ENCODE measurements around the gene STRADA.

The STRADA gene

GRCh38 chr17:63701868-63702720 lies 39.5 kb downstream of the STRADA start:
- DNase-seq (ENCODE audit: extremely low read depth in 1 of 2, low read depth in 1 of 2), result peak in 1 of 2 donors; percentile 53

GRCh38 chr17:63701456-63701820 lies 40.2 kb downstream of the STRADA start:
- no peak for DNase-seq (ENCODE audit: extremely low read depth in 1 of 2, low read depth in 1 of 2)

GRCh38 chr17:63700528-63701455 lies 40.8 kb downstream of the STRADA start:
- no peak for DNase-seq (ENCODE audit: extremely low read depth in 1 of 2, low read depth in 1 of 2)

GRCh38 chr17:63699638-63700527 lies 41.7 kb downstream of the STRADA start, which contains the start of gene LIMD2:
Gene LIMD2, minus strand, starts transcription at chr17:63700125. Its CDS starts 827 bp downstream, at chr17:63699298.
- DNase-seq (ENCODE audit: extremely low read depth in 1 of 2, low read depth in 1 of 2), result peak; percentile 65 to 84

GRCh38 chr17:63698886-63699637 lies 42.5 kb downstream of the STRADA start:
- peak; percentile 68 to 76 for DNase-seq (ENCODE audit: extremely low read depth in 1 of 2, low read depth in 1 of 2)

- DNase-seq (ENCODE audit: extremely low read depth in 1 of 2, low read depth in 1 of 2), result no peak
These were observed 43.2 kb downstream of the STRADA start for GRCh38 chr17:63698381-63698885.

GRCh38 chr17:63697341-63698286 lies 44.0 kb downstream of the STRADA start:
- peak; percentile 69 to 70 for DNase-seq (ENCODE audit: extremely low read depth in 1 of 2, low read depth in 1 of 2)

- DNase-seq (ENCODE audit: extremely low read depth in 1 of 2, low read depth in 1 of 2), result no peak
These were observed 45.1 kb downstream of the STRADA start for GRCh38 chr17:63696381-63696961.

- no peak for DNase-seq (ENCODE audit: extremely low read depth in 1 of 2, low read depth in 1 of 2)
These were observed 45.7 kb downstream of the STRADA start for GRCh38 chr17:63695889-63696288.

GRCh38 chr17:63694950-63695773 lies 46.4 kb downstream of the STRADA start:
- no peak for DNase-seq (ENCODE audit: extremely low read depth in 1 of 2, low read depth in 1 of 2)

- DNase-seq (ENCODE audit: extremely low read depth in 1 of 2, low read depth in 1 of 2), result no peak
These were observed 47.2 kb downstream of the STRADA start for GRCh38 chr17:63694229-63694949.

- no peak for DNase-seq (ENCODE audit: extremely low read depth in 1 of 2, low read depth in 1 of 2)
These were observed 48.0 kb downstream of the STRADA start for GRCh38 chr17:63693411-63694113.

GRCh38 chr17:63692195-63692816 lies 49.3 kb downstream of the STRADA start:
- DNase-seq (ENCODE audit: extremely low read depth in 1 of 2, low read depth in 1 of 2), result no peak

- no peak for DNase-seq (ENCODE audit: extremely low read depth in 1 of 2, low read depth in 1 of 2)
These were observed 52.1 kb downstream of the STRADA start for GRCh38 chr17:63689479-63689878.

GRCh38 chr17:63688396-63689020 lies 53.1 kb downstream of the STRADA start:
- no peak for DNase-seq (ENCODE audit: extremely low read depth in 1 of 2, low read depth in 1 of 2)
